GM23338 (cell line): Measurements from ENCODE around the gene IL1R1. TPM values are rescaled to one million over a fixed set of nuclear protein-coding genes. Genes with fewer than 3 reads are reported as not detected.

Source experiments
- CREB1 ChIP-seq: fragments of 250-450 bp; sonication (Bioruptor Pico); IDR thresholded peaks from 2 replicates; pipeline ENCODE4 v1.5.0; 2020; ENCODE audit warnings: low read depth, mild to moderate bottlenecking, moderate library complexity
- CTCF ChIP-seq, 2 experiments: fragments of 200-600 bp in 1 of 2; sonication (generic) in 1 of 2; conservative IDR thresholded peaks; 2 replicates each; pipeline versions ENCODE4 v1.5.1 to v1.6.1; 2016 to 2017; ENCODE audit warnings: antibody characterized with exemption in 2 of 2, low read depth in 2 of 2, mild to moderate bottlenecking in 2 of 2, moderate library complexity in 1 of 2
- JUNB ChIP-seq: IDR thresholded peaks from one replicate; pipeline ENCODE4 v1.6.1; 2016; ENCODE audit warnings: antibody characterized with exemption; ENCODE audit not compliant: unreplicated experiment
- NANOG ChIP-seq: IDR thresholded peaks from 2 replicates; pipeline ENCODE4 v1.6.1; 2016; ENCODE audit warnings: antibody characterized with exemption, borderline replicate concordance
- STAT1 ChIP-seq: IDR thresholded peaks from one replicate; pipeline ENCODE4 v1.6.1; 2016; ENCODE audit warnings: antibody characterized with exemption; ENCODE audit not compliant: unreplicated experiment
- ZNF114 ChIP-seq: fragments of 250-450 bp; sonication (Bioruptor Pico); IDR thresholded peaks from 2 replicates; pipeline ENCODE4 v1.5.0; 2020; ENCODE audit warnings: mild to moderate bottlenecking, moderate library complexity
- ZNF331 ChIP-seq: fragments of 250-450 bp; sonication (Bioruptor Pico); IDR thresholded peaks from 2 replicates; pipeline ENCODE4 v1.5.0; 2020; ENCODE audit warnings: low read depth, mild to moderate bottlenecking, moderate library complexity
- ZNF462 ChIP-seq: fragments of 250-450 bp; sonication (Bioruptor Pico); IDR thresholded peaks from 2 replicates; pipeline ENCODE4 v1.5.0; 2020; ENCODE audit warnings: mild to moderate bottlenecking, moderate library complexity
- polyA plus RNA-seq: library from polyadenylated mRNA; unstranded; fragments of >200 nt; fragmentation: Nextera tagmentation; extraction: Ambion mirVana; gene quantifications from 2 replicates; pipeline ENCODE4 v1.2.1, GENCODE V29; 2016
- total RNA-seq: library from RNA; depleted of rRNA; stranded (reverse); fragments of >200 nt; shearing (Covaris generic); gene quantifications from 2 replicates; pipeline ENCODE4 v1.2.3, GENCODE V29; 2014
- TF ChIP-seq, protein P1 (sequence below): IDR thresholded peaks from one replicate; pipeline ENCODE4 v1.6.1; 2018; ENCODE audit warnings: antibody characterized with exemption; ENCODE audit not compliant: unreplicated experiment

The IL1R1 gene
- total and polyA plus RNA-seq, 2 experiments from 2014 or later = 0.17 TPM; not detected in 1

- TF ChIP-seq ZNF462 (CRISPR knock-in tag) (no peak), CTCF (conservative IDR thresholded peaks at IDR 0.05; ENCODE audit: low read depth in 2 of 2) (no peak), ZNF331 (CRISPR knock-in tag) (no peak), JUNB (no peak), NANOG (no peak), CREB1 (CRISPR knock-in tag) (no peak), ZNF114 (no peak), STAT1 (no peak)
- TF ChIP-seq, protein P1, sequence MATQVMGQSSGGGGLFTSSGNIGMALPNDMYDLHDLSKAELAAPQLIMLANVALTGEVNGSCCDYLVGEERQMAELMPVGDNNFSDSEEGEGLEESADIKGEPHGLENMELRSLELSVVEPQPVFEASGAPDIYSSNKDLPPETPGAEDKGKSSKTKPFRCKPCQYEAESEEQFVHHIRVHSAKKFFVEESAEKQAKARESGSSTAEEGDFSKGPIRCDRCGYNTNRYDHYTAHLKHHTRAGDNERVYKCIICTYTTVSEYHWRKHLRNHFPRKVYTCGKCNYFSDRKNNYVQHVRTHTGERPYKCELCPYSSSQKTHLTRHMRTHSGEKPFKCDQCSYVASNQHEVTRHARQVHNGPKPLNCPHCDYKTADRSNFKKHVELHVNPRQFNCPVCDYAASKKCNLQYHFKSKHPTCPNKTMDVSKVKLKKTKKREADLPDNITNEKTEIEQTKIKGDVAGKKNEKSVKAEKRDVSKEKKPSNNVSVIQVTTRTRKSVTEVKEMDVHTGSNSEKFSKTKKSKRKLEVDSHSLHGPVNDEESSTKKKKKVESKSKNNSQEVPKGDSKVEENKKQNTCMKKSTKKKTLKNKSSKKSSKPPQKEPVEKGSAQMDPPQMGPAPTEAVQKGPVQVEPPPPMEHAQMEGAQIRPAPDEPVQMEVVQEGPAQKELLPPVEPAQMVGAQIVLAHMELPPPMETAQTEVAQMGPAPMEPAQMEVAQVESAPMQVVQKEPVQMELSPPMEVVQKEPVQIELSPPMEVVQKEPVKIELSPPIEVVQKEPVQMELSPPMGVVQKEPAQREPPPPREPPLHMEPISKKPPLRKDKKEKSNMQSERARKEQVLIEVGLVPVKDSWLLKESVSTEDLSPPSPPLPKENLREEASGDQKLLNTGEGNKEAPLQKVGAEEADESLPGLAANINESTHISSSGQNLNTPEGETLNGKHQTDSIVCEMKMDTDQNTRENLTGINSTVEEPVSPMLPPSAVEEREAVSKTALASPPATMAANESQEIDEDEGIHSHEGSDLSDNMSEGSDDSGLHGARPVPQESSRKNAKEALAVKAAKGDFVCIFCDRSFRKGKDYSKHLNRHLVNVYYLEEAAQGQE = no peak
Observed at GRCh38 chr2:102204638-102205037, 62.1 kb downstream of the IL1R1 start (continued).
